H9 (cell line): ENCODE results near the gene ZNF440. TPM values are rescaled to one million over a fixed set of nuclear protein-coding genes. Genes with fewer than 3 reads are reported as not detected.

Experiments
- DNase-seq: peaks from one replicate; pipeline ENCODE4 v3.0.0-alpha.2; 2017
- H2AFZ ChIP-seq: one replicate; pipeline ENCODE4 v1.6.1; 2013; ENCODE audit warnings: mild to moderate bottlenecking, low read length, control low read depth, moderate library complexity
- H2AK5ac ChIP-seq: 2 replicates; pipeline ENCODE4 v1.6.1; 2013; ENCODE audit warnings: low read length, control low read depth, mixed read lengths; ENCODE audit not compliant: insufficient read length
- H2BK120ac ChIP-seq: one replicate; pipeline ENCODE4 v1.6.1; 2013; ENCODE audit warnings: low read depth, mild to moderate bottlenecking, low read length, control low read depth, inconsistent platforms; ENCODE audit not compliant: poor library complexity, severe bottlenecking
- H2BK12ac ChIP-seq: 2 replicates; pipeline ENCODE4 v1.6.1; 2013; ENCODE audit warnings: low read length, control low read depth, mixed read lengths, low read depth; ENCODE audit not compliant: insufficient read length
- H2BK15ac ChIP-seq: 2 replicates; pipeline ENCODE4 v1.6.1; 2013; ENCODE audit warnings: low read depth, low read length, control low read depth
- H2BK20ac ChIP-seq: one replicate; pipeline ENCODE4 v1.6.1; 2013; ENCODE audit warnings: low read depth, mild to moderate bottlenecking, low read length, control low read depth, inconsistent platforms; ENCODE audit not compliant: poor library complexity, severe bottlenecking
- H2BK5ac ChIP-seq: 2 replicates; pipeline ENCODE4 v1.6.1; 2013; ENCODE audit warnings: low read length, control low read depth, mixed read lengths; ENCODE audit not compliant: insufficient read length
- H3K14ac ChIP-seq: 2 replicates; pipeline ENCODE4 v1.6.1; 2013; ENCODE audit warnings: low read length, control low read depth; ENCODE audit not compliant: insufficient read depth
- H3K18ac ChIP-seq: 2 replicates; pipeline ENCODE4 v1.6.1; 2013; ENCODE audit warnings: low read depth, mild to moderate bottlenecking, mixed read lengths, low read length, control low read depth; ENCODE audit not compliant: insufficient read length
- H3K23ac ChIP-seq: 2 replicates; pipeline ENCODE4 v1.6.1; 2013; ENCODE audit warnings: low read length, control low read depth, mixed read lengths, low read depth; ENCODE audit not compliant: insufficient read length
- H3K23me2 ChIP-seq: 2 replicates; pipeline ENCODE4 v1.6.1; 2013; ENCODE audit warnings: low read depth, mild to moderate bottlenecking, mixed read lengths, low read length, control low read depth; ENCODE audit not compliant: insufficient read length, poor library complexity, severe bottlenecking
- H3K27ac ChIP-seq: 2 replicates; pipeline ENCODE4 v1.5.1; 2013; ENCODE audit warnings: low read length, control low read depth, mixed read lengths, low read depth; ENCODE audit not compliant: insufficient read length
- H3K27me3 ChIP-seq: 2 replicates; pipeline ENCODE4 v1.6.1; 2013; ENCODE audit warnings: low read length, control low read depth, inconsistent platforms; ENCODE audit not compliant: insufficient read depth
- H3K4ac ChIP-seq: 2 replicates; pipeline ENCODE4 v1.6.1; 2013; ENCODE audit warnings: low read depth, mild to moderate bottlenecking, control low read depth, inconsistent platforms, low read length, moderate library complexity
- H3K4me1 ChIP-seq: 2 replicates; pipeline ENCODE4 v1.6.1; 2013; ENCODE audit warnings: low read length, control low read depth, inconsistent platforms; ENCODE audit not compliant: insufficient read depth
- H3K4me2 ChIP-seq: 2 replicates; pipeline ENCODE4 v1.6.1; 2013; ENCODE audit warnings: low read length, control low read depth, mixed read lengths; ENCODE audit not compliant: insufficient read length, insufficient read depth
- H3K56ac ChIP-seq: 2 replicates; pipeline ENCODE4 v1.6.1; 2013; ENCODE audit warnings: low read depth, mild to moderate bottlenecking, mixed read lengths, low read length, control low read depth; ENCODE audit not compliant: insufficient read length
- H3K79me1 ChIP-seq: 2 replicates; pipeline ENCODE4 v1.6.1; 2013; ENCODE audit warnings: low read depth, mild to moderate bottlenecking, moderate library complexity, low read length, control low read depth, inconsistent platforms; ENCODE audit not compliant: insufficient read depth, poor library complexity, severe bottlenecking
- H3K79me2 ChIP-seq: 2 replicates; pipeline ENCODE4 v1.6.1; 2013; ENCODE audit warnings: low read length, control low read depth, inconsistent platforms; ENCODE audit not compliant: insufficient read depth
- H3K9ac ChIP-seq: 2 replicates; pipeline ENCODE4 v1.6.1; 2013; ENCODE audit warnings: low read length, control low read depth, mixed read lengths; ENCODE audit not compliant: insufficient read length; ENCODE audit errors: extremely low read depth
- H3K9me3 ChIP-seq: one replicate; pipeline ENCODE4 v1.6.1; 2013; ENCODE audit warnings: low read depth, low read length, inconsistent platforms; ENCODE audit not compliant: control insufficient read depth
- H3T11ph ChIP-seq: one replicate; pipeline ENCODE4 v1.6.1; 2013; ENCODE audit warnings: mild to moderate bottlenecking, low read length, control low read depth, inconsistent platforms
- H4K20me1 ChIP-seq: one replicate; pipeline ENCODE4 v1.6.1; 2013; ENCODE audit not compliant: control insufficient read depth, insufficient read length, insufficient read depth
- H4K5ac ChIP-seq: 2 replicates; pipeline ENCODE4 v1.6.1; 2013; ENCODE audit warnings: low read depth, mild to moderate bottlenecking, mixed read lengths, low read length, control low read depth; ENCODE audit not compliant: insufficient read length
- H4K8ac ChIP-seq: replicated peaks from 2 replicates; pipeline ENCODE4 v1.6.1; 2013; ENCODE audit warnings: low read length, control low read depth, mixed read lengths, low read depth; ENCODE audit not compliant: insufficient read length
- H4K91ac ChIP-seq: 2 replicates; pipeline ENCODE4 v1.6.1; 2013; ENCODE audit warnings: low read depth, mild to moderate bottlenecking, moderate library complexity, mixed read lengths, low read length, control low read depth; ENCODE audit not compliant: insufficient read length
- H3K27ac Mint-ChIP-seq, 3 experiments: 2 replicates in 2 of 3; 3 replicates in 1 of 3; pipeline ENCODE4 v1.8.0; 2020 to 2021; ENCODE audit warnings: mixed read lengths in 3 of 3, mild to moderate bottlenecking in 1 of 3, moderate library complexity in 1 of 3
- H3K27me3 Mint-ChIP-seq: 2 replicates; pipeline ENCODE4 v1.8.0; 2021; ENCODE audit warnings: low read depth, mild to moderate bottlenecking, moderate library complexity, mixed read lengths
- H3K36me3 Mint-ChIP-seq, 3 experiments: 2 replicates in 2 of 3; 3 replicates in 1 of 3; pipeline ENCODE4 v1.8.0; 2020 to 2021; ENCODE audit warnings: low read depth in 3 of 3, mixed read lengths in 3 of 3; ENCODE audit not compliant: insufficient read depth in 1 of 3
- H3K4me1 Mint-ChIP-seq, 2 experiments: 2 replicates each; pipeline ENCODE4 v1.8.0; 2020; ENCODE audit warnings: mixed read lengths in 2 of 2
- H3K4me3 Mint-ChIP-seq, 2 experiments: 2 replicates in 1 of 2; 3 replicates in 1 of 2; pipeline ENCODE4 v1.8.0; 2020 to 2021; ENCODE audit warnings: mild to moderate bottlenecking in 2 of 2, mixed read lengths in 2 of 2, moderate library complexity in 1 of 2
- H3K9me3 Mint-ChIP-seq, 2 experiments: 2 replicates in 1 of 2; 3 replicates in 1 of 2; pipeline ENCODE4 v1.8.0; 2020; ENCODE audit warnings: mild to moderate bottlenecking in 2 of 2, mixed read lengths in 2 of 2, moderate library complexity in 1 of 2
- WGBS: extraction: QIAGEN DNeasy Blood & Tissue Kit; methylation state at CpG from one replicate; pipeline ENCODE4 v1.1.7; 2013; ENCODE audit warnings: missing lambda C conversion rate, low lambda C conversion rate, mixed read lengths; ENCODE audit not compliant: insufficient read length; ENCODE audit errors: extremely low coverage; 5-methylcytosine and 5-hydroxymethylcytosine counted together
- total RNA-seq: library from RNA; stranded (reverse); gene quantifications from 2 replicates; pipeline ENCODE4 v1.2.1, GENCODE V29; 2021
- TF ChIP-seq, protein P1 (sequence below): fragments of 200-600 bp; sonication (generic); conservative IDR thresholded peaks from 3 replicates; pipeline ENCODE4 v1.8.0; 2021; ENCODE audit warnings: antibody characterized with exemption, mild to moderate bottlenecking

The ZNF440 gene
- total RNA-seq, 1 experiment from 2014 or later = 4.1 TPM

DNA sequence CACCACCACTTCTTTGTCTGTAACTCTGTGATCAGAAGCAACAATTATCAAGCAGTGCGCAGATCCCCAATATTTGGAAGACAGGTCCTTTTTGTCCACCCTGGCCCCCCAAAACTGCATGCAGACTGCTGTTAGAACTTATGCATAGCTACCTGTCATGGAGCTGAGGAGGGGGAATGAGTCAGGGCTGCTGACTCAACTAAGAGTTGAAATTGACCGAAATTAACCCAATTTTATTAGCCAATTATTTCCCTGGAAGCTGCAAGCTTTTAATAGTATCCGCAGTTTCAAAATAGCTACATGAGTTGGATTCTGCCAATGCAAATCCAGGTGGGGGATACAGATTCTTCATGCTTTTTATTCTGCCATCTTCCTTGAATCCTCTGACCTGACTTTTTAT, 29.7 kb upstream of the ZNF440 start:
- Histone ChIP-seq H2AFZ (no peak overlapping the region), H3K18ac (no peak overlapping the region), H2AK5ac (no peak overlapping the region), H3K23ac (no peak overlapping the region), H3K9me3 (peaks cover 23% of the 10 kb centered on the region), H3K79me1 (no peaks in the 10 kb centered on the region), H3K4ac (no peak overlapping the region), H2BK12ac (no peak overlapping the region), H2BK5ac (no peak overlapping the region), H3K9ac (no peak overlapping the region), H3K27me3 (no peaks in the 10 kb centered on the region), H4K91ac (no peak overlapping the region), H3T11ph (no peak overlapping the region), H3K56ac (no peak overlapping the region), H2BK120ac (no peak overlapping the region), H2BK20ac (no peak overlapping the region), H3K4me1 (no peaks in the 10 kb centered on the region), H3K14ac (no peak overlapping the region), H3K27ac (no peak overlapping the region), H4K20me1 (no peaks in the 10 kb centered on the region), H3K23me2 (no peaks in the 10 kb centered on the region), H4K8ac (no peak overlapping the region), H2BK15ac (no peak overlapping the region), H3K4me2 (no peak overlapping the region), H3K79me2 (no peaks in the 10 kb centered on the region), H4K5ac (no peak overlapping the region)
- no CpG with 5 or more reads among the region's 3 CpGs for WGBS
- TF ChIP-seq, protein P1, sequence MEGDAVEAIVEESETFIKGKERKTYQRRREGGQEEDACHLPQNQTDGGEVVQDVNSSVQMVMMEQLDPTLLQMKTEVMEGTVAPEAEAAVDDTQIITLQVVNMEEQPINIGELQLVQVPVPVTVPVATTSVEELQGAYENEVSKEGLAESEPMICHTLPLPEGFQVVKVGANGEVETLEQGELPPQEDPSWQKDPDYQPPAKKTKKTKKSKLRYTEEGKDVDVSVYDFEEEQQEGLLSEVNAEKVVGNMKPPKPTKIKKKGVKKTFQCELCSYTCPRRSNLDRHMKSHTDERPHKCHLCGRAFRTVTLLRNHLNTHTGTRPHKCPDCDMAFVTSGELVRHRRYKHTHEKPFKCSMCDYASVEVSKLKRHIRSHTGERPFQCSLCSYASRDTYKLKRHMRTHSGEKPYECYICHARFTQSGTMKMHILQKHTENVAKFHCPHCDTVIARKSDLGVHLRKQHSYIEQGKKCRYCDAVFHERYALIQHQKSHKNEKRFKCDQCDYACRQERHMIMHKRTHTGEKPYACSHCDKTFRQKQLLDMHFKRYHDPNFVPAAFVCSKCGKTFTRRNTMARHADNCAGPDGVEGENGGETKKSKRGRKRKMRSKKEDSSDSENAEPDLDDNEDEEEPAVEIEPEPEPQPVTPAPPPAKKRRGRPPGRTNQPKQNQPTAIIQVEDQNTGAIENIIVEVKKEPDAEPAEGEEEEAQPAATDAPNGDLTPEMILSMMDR = no peak
- H3K4me3 Mint-ChIP-seq = no peak overlapping the region
- H3K36me3 Mint-ChIP-seq = peaks cover 21 to 36% (median 21%) of the 10 kb centered on the region in 3 experiments
- H3K27ac Mint-ChIP-seq = no peak overlapping the region
- no peak for DNase-seq
- H3K4me1 Mint-ChIP-seq = no peaks in the 10 kb centered on the region
- H3K9me3 Mint-ChIP-seq = peaks cover 71 to 74% of the 10 kb centered on the region in 2 experiments
- peaks cover 28% of the 10 kb centered on the region for H3K27me3 Mint-ChIP-seq
